ENCODE data around the gene LRPPRC. TPM values are rescaled to one million over a fixed set of nuclear protein-coding genes. Genes with fewer than 3 reads are reported as not detected.

LRPPRC gene
- total RNA-seq, 1 donor from 2014 or later, result 150 TPM

GRCh38 chr2:43897492-43897891 lies 98.3 kb downstream of the LRPPRC start:
- intact Hi-C loops (cut with micrococcal nuclease), result no loop called here
- H3K27ac Mint-ChIP-seq, result no peak overlapping the region
- no peak overlapping the region for H3K4me3 Mint-ChIP-seq
- H3K27me3 Mint-ChIP-seq (ENCODE audit: insufficient read depth), result no peaks in the 10 kb centered on the region
- peaks cover 28% of the 10 kb centered on the region for H3K36me3 Mint-ChIP-seq (ENCODE audit: low read depth)
- no peaks in the 10 kb centered on the region for H3K4me1 Mint-ChIP-seq (ENCODE audit: low read depth)
- H3K9me3 Mint-ChIP-seq, result no peaks in the 10 kb centered on the region
- DNase-seq (ENCODE audit: low spot score), result no peak

- Mint-ChIP-seq H3K36me3 (ENCODE audit: low read depth) (peaks cover 33% of the 10 kb centered on the region), H3K4me1 (ENCODE audit: low read depth) (no peaks in the 10 kb centered on the region), H3K27ac (no peak overlapping the region), H3K4me3 (no peak overlapping the region), H3K27me3 (ENCODE audit: insufficient read depth) (no peaks in the 10 kb centered on the region), H3K9me3 (no peaks in the 10 kb centered on the region)
- DNase-seq (ENCODE audit: low spot score), result no peak
- intact Hi-C loops (cut with micrococcal nuclease), result no loop called here
Measured at GRCh38 chr2:43896906-43897305, 98.9 kb downstream of the LRPPRC start.

GRCh38 chr2:43894743-43895142 lies 101.0 kb downstream of the LRPPRC start:
- intact Hi-C loops (cut with micrococcal nuclease), result no loop called here
- Mint-ChIP-seq H3K4me1 (ENCODE audit: low read depth) (no peaks in the 10 kb centered on the region), H3K27ac (no peak overlapping the region), H3K9me3 (no peaks in the 10 kb centered on the region), H3K27me3 (ENCODE audit: insufficient read depth) (no peaks in the 10 kb centered on the region), H3K36me3 (ENCODE audit: low read depth) (peaks cover 44% of the 10 kb centered on the region), H3K4me3 (no peak overlapping the region)
- no peak for DNase-seq (ENCODE audit: low spot score)

GRCh38 chr2:43890855-43891254 lies 104.9 kb downstream of the LRPPRC start:
- intact Hi-C loops (cut with micrococcal nuclease), result no loop called here
- H3K27ac Mint-ChIP-seq, result no peak overlapping the region
- H3K4me3 Mint-ChIP-seq, result no peak overlapping the region
- no peaks in the 10 kb centered on the region for H3K4me1 Mint-ChIP-seq (ENCODE audit: low read depth)
- H3K36me3 Mint-ChIP-seq (ENCODE audit: low read depth), result peaks cover 57% of the 10 kb centered on the region
- no peaks in the 10 kb centered on the region for H3K9me3 Mint-ChIP-seq
- H3K27me3 Mint-ChIP-seq (ENCODE audit: insufficient read depth), result no peaks in the 10 kb centered on the region
- DNase-seq (ENCODE audit: low spot score), result no peak

GRCh38 chr2:43889416-43889815 lies 106.4 kb downstream of the LRPPRC start:
- Mint-ChIP-seq H3K9me3 (no peaks in the 10 kb centered on the region), H3K4me3 (no peak overlapping the region), H3K27me3 (ENCODE audit: insufficient read depth) (no peaks in the 10 kb centered on the region), H3K27ac (no peak overlapping the region), H3K36me3 (ENCODE audit: low read depth) (peaks cover 54% of the 10 kb centered on the region), H3K4me1 (ENCODE audit: low read depth) (no peaks in the 10 kb centered on the region)
- intact Hi-C loops (cut with micrococcal nuclease), result no loop called here
- no peak for DNase-seq (ENCODE audit: low spot score)

- peaks cover 44% of the 10 kb centered on the region for H3K36me3 Mint-ChIP-seq (ENCODE audit: low read depth)
- intact Hi-C loops (cut with micrococcal nuclease), result no loop called here
- no peak overlapping the region for H3K27ac Mint-ChIP-seq
- no peak overlapping the region for H3K4me3 Mint-ChIP-seq
- H3K27me3 Mint-ChIP-seq (ENCODE audit: insufficient read depth), result no peaks in the 10 kb centered on the region
- H3K9me3 Mint-ChIP-seq, result no peaks in the 10 kb centered on the region
- H3K4me1 Mint-ChIP-seq (ENCODE audit: low read depth), result no peaks in the 10 kb centered on the region
- DNase-seq (ENCODE audit: low spot score), result no peak
Measured at GRCh38 chr2:43887176-43887575, 108.6 kb downstream of the LRPPRC start.

GRCh38 chr2:43885132-43885632 lies 110.6 kb downstream of the LRPPRC start:
- no peak overlapping the region for H3K27ac Mint-ChIP-seq
- intact Hi-C loops (cut with micrococcal nuclease), result no loop called here
- no peaks in the 10 kb centered on the region for H3K4me1 Mint-ChIP-seq (ENCODE audit: low read depth)
- no peaks in the 10 kb centered on the region for H3K27me3 Mint-ChIP-seq (ENCODE audit: insufficient read depth)
- H3K9me3 Mint-ChIP-seq, result no peaks in the 10 kb centered on the region
- H3K4me3 Mint-ChIP-seq, result no peak overlapping the region
- no peak for DNase-seq (ENCODE audit: low spot score)
- peaks cover 31% of the 10 kb centered on the region for H3K36me3 Mint-ChIP-seq (ENCODE audit: low read depth)

- Mint-ChIP-seq H3K27me3 (ENCODE audit: insufficient read depth) (no peaks in the 10 kb centered on the region), H3K36me3 (ENCODE audit: low read depth) (peaks cover 27% of the 10 kb centered on the region), H3K9me3 (no peaks in the 10 kb centered on the region), H3K4me1 (ENCODE audit: low read depth) (no peaks in the 10 kb centered on the region), H3K4me3 (no peak overlapping the region), H3K27ac (no peak overlapping the region)
- intact Hi-C loops (cut with micrococcal nuclease), result no loop called here
- no peak for DNase-seq (ENCODE audit: low spot score)
Measured at GRCh38 chr2:43884689-43885088, 111.1 kb downstream of the LRPPRC start.

GRCh38 chr2:43882312-43882711 lies 113.5 kb downstream of the LRPPRC start:
- no peak for DNase-seq (ENCODE audit: low spot score)
- Mint-ChIP-seq H3K27me3 (ENCODE audit: insufficient read depth) (no peaks in the 10 kb centered on the region), H3K4me3 (no peak overlapping the region), H3K9me3 (no peaks in the 10 kb centered on the region), H3K36me3 (ENCODE audit: low read depth) (peaks cover 10% of the 10 kb centered on the region), H3K27ac (no peak overlapping the region), H3K4me1 (ENCODE audit: low read depth) (peaks cover 7% of the 10 kb centered on the region)
- intact Hi-C loops (cut with micrococcal nuclease), result no loop called here

GRCh38 chr2:43880952-43881351 lies 114.8 kb downstream of the LRPPRC start:
- no peak for DNase-seq (ENCODE audit: low spot score)
- intact Hi-C loops (cut with micrococcal nuclease), result no loop called here
- no peak overlapping the region for H3K27ac Mint-ChIP-seq

GRCh38 chr2:43880471-43880870 lies 115.3 kb downstream of the LRPPRC start:
- Mint-ChIP-seq H3K36me3 (ENCODE audit: low read depth) (peaks cover 3% of the 10 kb centered on the region), H3K4me1 (ENCODE audit: low read depth) (peaks cover 7% of the 10 kb centered on the region), H3K27me3 (ENCODE audit: insufficient read depth) (no peaks in the 10 kb centered on the region), H3K4me3 (no peak overlapping the region), H3K27ac (no peak overlapping the region), H3K9me3 (no peaks in the 10 kb centered on the region)
- intact Hi-C loops (cut with micrococcal nuclease), result no loop called here
- DNase-seq (ENCODE audit: low spot score), result no peak

More at GRCh38 chr2:43880952-43881351, 114.8 kb downstream of the LRPPRC start:
- no peak overlapping the region for H3K4me3 Mint-ChIP-seq
- H3K36me3 Mint-ChIP-seq (ENCODE audit: low read depth), result peaks cover 3% of the 10 kb centered on the region
- peaks cover 7% of the 10 kb centered on the region for H3K4me1 Mint-ChIP-seq (ENCODE audit: low read depth)
- H3K9me3 Mint-ChIP-seq, result no peaks in the 10 kb centered on the region
- no peaks in the 10 kb centered on the region for H3K27me3 Mint-ChIP-seq (ENCODE audit: insufficient read depth)

GRCh38 chr2:43879261-43879660 lies 116.5 kb downstream of the LRPPRC start:
- Mint-ChIP-seq H3K4me3 (no peak overlapping the region), H3K36me3 (ENCODE audit: low read depth) (peaks cover 3% of the 10 kb centered on the region), H3K4me1 (ENCODE audit: low read depth) (peaks cover 7% of the 10 kb centered on the region), H3K27ac (no peak overlapping the region), H3K27me3 (ENCODE audit: insufficient read depth) (no peaks in the 10 kb centered on the region), H3K9me3 (no peaks in the 10 kb centered on the region)
- intact Hi-C loops (cut with micrococcal nuclease), result loop anchor here (5.0 to 10.0 kb wide), 3 partner anchors 73 to 1078 kb away; no protein-coding TSS in a partner anchor
- no peak for DNase-seq (ENCODE audit: low spot score)

GRCh38 chr2:43877782-43878464 lies 117.9 kb downstream of the LRPPRC start:
- H3K9me3 Mint-ChIP-seq, result no peaks in the 10 kb centered on the region
- no peaks in the 10 kb centered on the region for H3K36me3 Mint-ChIP-seq (ENCODE audit: low read depth)

More at GRCh38 chr2:43877782-43878464, 117.9 kb downstream of the LRPPRC start:
- Mint-ChIP-seq H3K4me1 (ENCODE audit: low read depth) (peaks cover 7% of the 10 kb centered on the region), H3K27me3 (ENCODE audit: insufficient read depth) (peaks cover under 1% of the 10 kb centered on the region), H3K27ac (no peak overlapping the region), H3K4me3 (no peak overlapping the region)
- peak; percentile 51 for DNase-seq (ENCODE audit: low spot score)
- intact Hi-C loops (cut with micrococcal nuclease), result loop anchor here (1.0 to 10.0 kb wide), 4 partner anchors 74 to 1079 kb away; no protein-coding TSS in a partner anchor
